IPS-18a (cell line): ENCODE measurements around the gene TERT.
"Not testable (repeated sequence)": the region's sequence is repeated elsewhere in the genome, so short reads cannot be mapped to it uniquely, and the experiment has no call there.

Source experiments
- H3K27ac ChIP-seq: one replicate; pipeline ENCODE4 v1.5.1; 2013; ENCODE audit warnings: low read length
- H3K27me3 ChIP-seq: one replicate; pipeline ENCODE4 v1.6.1; 2013; ENCODE audit warnings: mild to moderate bottlenecking, low read length; ENCODE audit not compliant: control insufficient read depth, insufficient read depth
- H3K36me3 ChIP-seq: one replicate; pipeline ENCODE4 v1.6.1; 2013; ENCODE audit warnings: low read depth, low read length; ENCODE audit not compliant: control insufficient read depth
- H3K4me1 ChIP-seq: one replicate; pipeline ENCODE4 v1.6.1; 2013; ENCODE audit warnings: low read depth, low read length; ENCODE audit not compliant: control insufficient read depth
- H3K4me3 ChIP-seq: one replicate; pipeline ENCODE4 v1.5.1; 2013; ENCODE audit warnings: low read length
- H3K9ac ChIP-seq: one replicate; pipeline ENCODE4 v1.6.1; 2013; ENCODE audit warnings: mild to moderate bottlenecking, low read length, moderate library complexity
- H3K9me3 ChIP-seq: one replicate; pipeline ENCODE4 v1.6.1; 2013; ENCODE audit warnings: low read depth, low read length; ENCODE audit not compliant: control insufficient read depth

Gene TERT

GRCh38 chr5:1278216-1278615, 16.7 kb downstream of the TERT start:
- Histone ChIP-seq H3K36me3 (peaks cover 5% of the 10 kb centered on the region), H3K27me3 (no peaks in the 10 kb centered on the region), H3K4me3 (no peak overlapping the region), H3K9me3 (no peaks in the 10 kb centered on the region), H3K9ac (no peak overlapping the region), H3K4me1 (no peaks in the 10 kb centered on the region), H3K27ac (no peak overlapping the region)

- Histone ChIP-seq H3K27me3 (no peaks in the 10 kb centered on the region), H3K9me3 (no peaks in the 10 kb centered on the region), H3K9ac (no peak overlapping the region), H3K4me3 (no peak overlapping the region), H3K4me1 (no peaks in the 10 kb centered on the region), H3K36me3 (peaks cover 5% of the 10 kb centered on the region), H3K27ac (no peak overlapping the region)
Observed at GRCh38 chr5:1277781-1278180, 17.1 kb downstream of the TERT start.

GRCh38 chr5:1277331-1277730, 17.5 kb downstream of the TERT start:
- Histone ChIP-seq H3K27ac (no peak overlapping the region), H3K4me1 (no peaks in the 10 kb centered on the region), H3K9ac (no peak overlapping the region), H3K4me3 (no peak overlapping the region), H3K9me3 (no peaks in the 10 kb centered on the region), H3K27me3 (no peaks in the 10 kb centered on the region), H3K36me3 (peaks cover 5% of the 10 kb centered on the region)

- H3K9ac ChIP-seq = no peak overlapping the region
- no peaks in the 10 kb centered on the region for H3K4me1 ChIP-seq
- no peak overlapping the region for H3K4me3 ChIP-seq
- no peak overlapping the region for H3K27ac ChIP-seq
- peaks cover 5% of the 10 kb centered on the region for H3K36me3 ChIP-seq
- no peaks in the 10 kb centered on the region for H3K27me3 ChIP-seq
- H3K9me3 ChIP-seq = no peaks in the 10 kb centered on the region
Observed at GRCh38 chr5:1276930-1277329, 17.9 kb downstream of the TERT start.

- H3K27me3 ChIP-seq, H3K36me3 ChIP-seq, H3K9ac ChIP-seq, H3K4me1 ChIP-seq, H3K9me3 ChIP-seq, H3K27ac ChIP-seq, H3K4me3 ChIP-seq: not testable (repeated sequence)
Observed at GRCh38 chr5:1275397-1276391, 19.2 kb downstream of the TERT start.

- Histone ChIP-seq H3K36me3 (peaks cover 5% of the 10 kb centered on the region), H3K9ac (no peak overlapping the region), H3K9me3 (no peaks in the 10 kb centered on the region), H3K27ac (no peak overlapping the region), H3K4me1 (no peaks in the 10 kb centered on the region), H3K4me3 (no peak overlapping the region), H3K27me3 (no peaks in the 10 kb centered on the region)
Observed at GRCh38 chr5:1274471-1274870, 20.4 kb downstream of the TERT start.

- H3K9ac ChIP-seq = no peak overlapping the region
Observed at GRCh38 chr5:1273745-1274144, 21.1 kb downstream of the TERT start.

GRCh38 chr5:1272201-1272600, 22.7 kb downstream of the TERT start:
- H3K9me3 ChIP-seq = no peaks in the 10 kb centered on the region
- no peaks in the 10 kb centered on the region for H3K36me3 ChIP-seq
- no peak overlapping the region for H3K27ac ChIP-seq
- no peak overlapping the region for H3K4me3 ChIP-seq
- H3K27me3 ChIP-seq = no peaks in the 10 kb centered on the region
- H3K9ac ChIP-seq = no peak overlapping the region
- H3K4me1 ChIP-seq = no peaks in the 10 kb centered on the region

More at GRCh38 chr5:1273745-1274144, 21.1 kb downstream of the TERT start:
- Histone ChIP-seq H3K36me3 (peaks cover 5% of the 10 kb centered on the region), H3K27ac (no peak overlapping the region), H3K27me3 (no peaks in the 10 kb centered on the region), H3K4me3 (no peak overlapping the region), H3K4me1 (no peaks in the 10 kb centered on the region), H3K9me3 (no peaks in the 10 kb centered on the region)

- Histone ChIP-seq H3K27me3 (no peaks in the 10 kb centered on the region), H3K9me3 (no peaks in the 10 kb centered on the region), H3K27ac (no peak overlapping the region), H3K9ac (no peak overlapping the region), H3K4me3 (no peak overlapping the region), H3K36me3 (no peaks in the 10 kb centered on the region), H3K4me1 (no peaks in the 10 kb centered on the region)
Observed at GRCh38 chr5:1270933-1271914, 23.6 kb downstream of the TERT start.

- no peaks in the 10 kb centered on the region for H3K4me1 ChIP-seq
- no peaks in the 10 kb centered on the region for H3K36me3 ChIP-seq
- no peaks in the 10 kb centered on the region for H3K9me3 ChIP-seq
Observed at GRCh38 chr5:1270426-1270825, 24.4 kb downstream of the TERT start.

GRCh38 chr5:1268666-1269065, 26.2 kb downstream of the TERT start:
- no peaks in the 10 kb centered on the region for H3K36me3 ChIP-seq
- H3K9ac ChIP-seq = no peak overlapping the region
- H3K4me1 ChIP-seq = no peaks in the 10 kb centered on the region
- no peaks in the 10 kb centered on the region for H3K9me3 ChIP-seq
- H3K4me3 ChIP-seq = no peak overlapping the region
- H3K27ac ChIP-seq = no peak overlapping the region
- H3K27me3 ChIP-seq = no peaks in the 10 kb centered on the region

More at GRCh38 chr5:1270426-1270825, 24.4 kb downstream of the TERT start:
- Histone ChIP-seq H3K27ac (no peak overlapping the region), H3K9ac (no peak overlapping the region), H3K4me3 (no peak overlapping the region), H3K27me3 (no peaks in the 10 kb centered on the region)
